ENCODE results near the gene C12orf76. TPM values are rescaled to one million over a fixed set of nuclear protein-coding genes. Genes with fewer than 3 reads are reported as not detected.

C12orf76 gene
- total and polyA plus RNA-seq, 2 of the 13 experiments (the other 11 are each of a cell fraction or from before 2014, with no cell fraction given): 15.8 to 38.4 TPM

DNA sequence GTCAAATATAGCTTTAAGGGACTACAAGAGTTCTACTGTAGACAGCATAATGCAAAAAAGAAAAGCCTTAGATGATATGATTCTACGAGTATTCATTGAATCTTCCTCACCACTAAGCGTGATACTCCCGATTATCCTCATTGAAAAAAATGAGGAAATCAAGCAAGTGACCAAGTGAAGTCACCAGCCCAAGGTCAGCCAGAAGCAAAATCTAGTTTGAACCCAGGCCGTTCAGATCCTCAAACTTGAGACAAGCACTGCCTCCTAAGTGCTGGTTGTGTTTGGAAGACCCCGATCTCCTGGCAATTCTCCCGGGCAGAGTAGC lies 53.0 kb downstream of the C12orf76 start:
- WGBS (ENCODE audit: low lambda C conversion rate): 0% methylated on average over 6 of the region's 6 CpGs
- ChIA-PET CTCF (ENCODE audit: low intra/inter-chr PET ratio, low total read pairs) (no interaction called here), POLR2A (interaction anchor here (1.5 kb wide), 1 partner anchor 46 kb away, joined by 4 read pairs; no protein-coding TSS in a partner anchor)
- intact Hi-C loops (cut with micrococcal nuclease; ENCODE audit: unreplicated experiment): loop anchor here (5.0 kb wide), 1 partner anchor 48 kb away; no protein-coding TSS in a partner anchor
- peaks cover 6% of the 10 kb centered on the region; the same call in 1 of the 2 replicates for H4K20me1 ChIP-seq (ENCODE audit: insufficient read depth, low read length)
- in situ Hi-C loops (cut with HindIII; ENCODE audit: extremely low pct_ligation_motif_present, low pct_unique_long_range_greater_than_20kb): no loop called here
- no peak overlapping the region for H2AFZ ChIP-seq (ENCODE audit: low read length)
- H3K4me3 ChIP-seq (replicated peaks in 1 of 3; ENCODE audit: insufficient read depth in 1 of 3, low read depth in 2 of 3, low read length in 3 of 3): peak overlapping the region; percentile 93 to 97 (median 94)
- peak overlapping the region; percentile 75 for H3K27ac ChIP-seq (ENCODE audit: extremely low read length, insufficient read depth, low read length)
- H3K27me3 ChIP-seq (ENCODE audit: control insufficient read depth in 1 of 2, insufficient read depth in 2 of 2, low read length in 2 of 2): no peaks in the 10 kb centered on the region; a peak in 1 of 5 replicates
- DNase-seq (ENCODE audit: low spot score) (no peak), ATAC-seq (no peak), FAIRE-seq (no peak)
- peaks cover 44% of the 10 kb centered on the region for H3K79me2 ChIP-seq (ENCODE audit: insufficient read depth, low read length)
- TF ChIP-seq, protein P1, sequence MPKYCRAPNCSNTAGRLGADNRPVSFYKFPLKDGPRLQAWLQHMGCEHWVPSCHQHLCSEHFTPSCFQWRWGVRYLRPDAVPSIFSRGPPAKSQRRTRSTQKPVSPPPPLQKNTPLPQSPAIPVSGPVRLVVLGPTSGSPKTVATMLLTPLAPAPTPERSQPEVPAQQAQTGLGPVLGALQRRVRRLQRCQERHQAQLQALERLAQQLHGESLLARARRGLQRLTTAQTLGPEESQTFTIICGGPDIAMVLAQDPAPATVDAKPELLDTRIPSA (CRISPR knock-in tag; IDR thresholded peaks at IDR 0.05; ENCODE audit: borderline replicate concordance): 0 out of 2 replicates have a peak, but pooled peaks have one; percentile 20
- no peak for TF ChIP-seq ZNF678 (CRISPR knock-in tag; IDR thresholded peaks at IDR 0.05)
- TF ChIP-seq TEF (CRISPR knock-in tag; IDR thresholded peaks at IDR 0.05): no peak
- 0 out of 2 replicates have a peak, but pooled peaks have one; percentile 17 for TF ChIP-seq ARID2 (CRISPR knock-in tag; IDR thresholded peaks at IDR 0.05; ENCODE audit: borderline replicate concordance)
- peak; percentile 29; the same call in 1 of the 2 replicates for TF ChIP-seq ZNF558 (CRISPR knock-in tag; IDR thresholded peaks at IDR 0.05; ENCODE audit: borderline replicate concordance)
- 0 out of 2 replicates have a peak, but pooled peaks have one; percentile 30 for TF ChIP-seq ZNF724P (CRISPR knock-in tag; IDR thresholded peaks at IDR 0.05; ENCODE audit: borderline replicate concordance)
- TF ChIP-seq ZNF264 (CRISPR knock-in tag; IDR thresholded peaks at IDR 0.05): peak; percentile 21; the same call in 1 of the 2 replicates
- TF ChIP-seq ZNF841 (CRISPR knock-in tag; IDR thresholded peaks at IDR 0.05; ENCODE audit: borderline replicate concordance): no peak
- H3K9me3 ChIP-seq (ENCODE audit: low read length): no peaks in the 10 kb centered on the region
- peak overlapping the region; percentile 90 for H3K9ac ChIP-seq (ENCODE audit: insufficient read depth, low read depth, low read length)
- H3K36me3 ChIP-seq (replicated peaks in 1 of 2; ENCODE audit: control insufficient read depth in 1 of 2, insufficient read depth in 2 of 2, low read length in 2 of 2): peaks cover 0 to 13% of the 10 kb centered on the region in 2 experiments; a peak in 4 of 5 replicates
- H3K4me2 ChIP-seq (ENCODE audit: low read depth, low read length): peak overlapping the region; percentile 93
- H3K4me1 ChIP-seq (ENCODE audit: insufficient read depth, low read length): peaks cover 55% of the 10 kb centered on the region
- no TSS peak for BruUV-seq (replicated peaks)

Data from HepG2 (cell line).